Measurements from ENCODE around the gene PIR.

PIR gene

GRCh38 chrX:15493118-15493962, at the start of gene PIR:
TSS of gene PIR (minus strand) at chrX:15493333. CDS start at chrX:15491257, 2,076 bp downstream.
- DNase-seq: peak; percentile 57

GRCh38 chrX:15530318-15530717, 37.2 kb upstream of the PIR start:
- DNase-seq: no peak

- DNase-seq: no peak
Measured at GRCh38 chrX:15529165-15529564, 36.0 kb upstream of the PIR start.

GRCh38 chrX:15525664-15526416, 32.7 kb upstream of the PIR start:
- peak; percentile 32 for DNase-seq

- peak; percentile 28 for DNase-seq
Measured at GRCh38 chrX:15524417-15524816, 31.3 kb upstream of the PIR start.

GRCh38 chrX:15523088-15523487, 30.0 kb upstream of the PIR start:
- no peak for DNase-seq

GRCh38 chrX:15522464-15522863, 29.3 kb upstream of the PIR start:
- DNase-seq: no peak

- DNase-seq: peak; percentile 14
Measured at GRCh38 chrX:15515931-15516330, 22.8 kb upstream of the PIR start.

GRCh38 chrX:15514279-15514678, 21.1 kb upstream of the PIR start:
- DNase-seq: no peak

GRCh38 chrX:15512401-15512965, 19.4 kb upstream of the PIR start:
- DNase-seq: no peak

- DNase-seq: no peak
Measured at GRCh38 chrX:15511563-15511962, 18.4 kb upstream of the PIR start.

- DNase-seq: no peak
Measured at GRCh38 chrX:15509845-15510244, 16.7 kb upstream of the PIR start.

GRCh38 chrX:15507005-15507404, 13.9 kb upstream of the PIR start:
- DNase-seq: no peak

GRCh38 chrX:15505101-15505500, 12.0 kb upstream of the PIR start:
- DNase-seq: no peak

GRCh38 chrX:15504661-15505060, 11.5 kb upstream of the PIR start:
- no peak for DNase-seq

- no peak for DNase-seq
Measured at GRCh38 chrX:15501506-15501905, 8.4 kb upstream of the PIR start.

GRCh38 chrX:15500497-15500966, 7.4 kb upstream of the PIR start, which contains the start of gene BMX:
TSS of gene BMX (plus strand) at chrX:15500807. CDS start at chrX:15508354, 7,547 bp downstream.
- no peak for DNase-seq

GRCh38 chrX:15499976-15500375, 6.8 kb upstream of the PIR start:
- DNase-seq: no peak

GRCh38 chrX:15498741-15499140, 5.6 kb upstream of the PIR start:
- no peak for DNase-seq

- peak; percentile 3 for DNase-seq
Measured at GRCh38 chrX:15497865-15498264, 4.7 kb upstream of the PIR start.

- no peak for DNase-seq
Measured at GRCh38 chrX:15496824-15497223, 3.7 kb upstream of the PIR start.

- DNase-seq: no peak
Measured at GRCh38 chrX:15495801-15496200, 2.7 kb upstream of the PIR start.

- no peak for DNase-seq
Measured at GRCh38 chrX:15492469-15492868, 664 bp downstream of the PIR start.

GRCh38 chrX:15483891-15484290, 9.2 kb downstream of the PIR start:
- no peak for DNase-seq
